IMR-90 (cell line): ENCODE results near the gene EEPD1. TPM values are rescaled to one million over a fixed set of nuclear protein-coding genes. Genes with fewer than 3 reads are reported as not detected.

Experiments used
- ATAC-seq: fragments of 200-7000 bp; cut with Tn5 transposase; 2 replicates; pipeline ENCODE4 v1.9.1; 2020; ENCODE audit warnings: low read depth, mild to moderate bottlenecking, moderate library complexity
- BruUV-seq: library from RNA; stranded (reverse); fragments of 400-500 nt; replicated peaks from 2 replicates; lab custom pipeline; 2021; lab: Mats Ljungman, UMichigan
- CTCF ChIA-PET: fragments of 300-600 bp; formaldehyde crosslinking; extraction: SDS; loops from one replicate; lab custom pipeline; 2021; ENCODE audit warnings: antibody characterized with exemption; lab: Yijun Ruan, JAX
- POLR2A ChIA-PET: fragments of 300-600 bp; sonication (Branson Sonifier 250); formaldehyde crosslinking; loops from one replicate; lab custom pipeline; 2022; ENCODE audit warnings: antibody characterized with exemption; ENCODE audit not compliant: unreplicated experiment; lab: Charles Lee
- DNase-seq: peaks from one replicate; pipeline ENCODE4 v3.0.0; 2013
- H2AFZ ChIP-seq: replicated peaks from 2 replicates; pipeline ENCODE3; 2013; ENCODE audit warnings: low read length, mild to moderate bottlenecking; ENCODE audit not compliant: poor library complexity
- H2AK5ac ChIP-seq: 2 replicates; pipeline ENCODE4 v1.6.1; 2013; ENCODE audit warnings: low read depth, low read length, inconsistent platforms
- H2AK9ac ChIP-seq: replicated peaks from 2 replicates; pipeline ENCODE3; 2013; ENCODE audit warnings: mild to moderate bottlenecking, low read depth, low read length, moderate library complexity; ENCODE audit not compliant: poor library complexity
- H2BK120ac ChIP-seq: 2 replicates; pipeline ENCODE4 v1.6.1; 2013; ENCODE audit warnings: low read depth, low read length, inconsistent platforms
- H2BK15ac ChIP-seq: 3 replicates; pipeline ENCODE4 v1.6.1; 2013; ENCODE audit warnings: low read depth, low read length, inconsistent platforms
- H2BK20ac ChIP-seq: 2 replicates; pipeline ENCODE4 v1.6.1; 2013; ENCODE audit warnings: low read depth, mild to moderate bottlenecking, inconsistent platforms, low read length, moderate library complexity
- H2BK5ac ChIP-seq: 2 replicates; pipeline ENCODE4 v1.6.1; 2013; ENCODE audit warnings: mild to moderate bottlenecking, low read depth, low read length, inconsistent platforms; ENCODE audit not compliant: poor library complexity, severe bottlenecking
- H3K14ac ChIP-seq: replicated peaks from 2 replicates; pipeline ENCODE4 v1.6.1; 2013; ENCODE audit warnings: low read depth, low read length, inconsistent platforms
- H3K18ac ChIP-seq: 2 replicates; pipeline ENCODE4 v1.6.1; 2013; ENCODE audit warnings: low read depth, low read length, control low read depth
- H3K23ac ChIP-seq: 2 replicates; pipeline ENCODE4 v1.6.1; 2013; ENCODE audit warnings: low read depth, low read length, inconsistent platforms
- H3K27ac ChIP-seq: 2 replicates; pipeline ENCODE4 v1.5.1; 2013; ENCODE audit warnings: mild to moderate bottlenecking, control low read depth, low read length; ENCODE audit not compliant: insufficient read depth
- H3K27me3 ChIP-seq: 2 replicates; pipeline ENCODE4 v1.6.1; 2013; ENCODE audit warnings: low read length; ENCODE audit not compliant: control insufficient read depth, insufficient read depth
- H3K36me3 ChIP-seq: 2 replicates; pipeline ENCODE4 v1.6.1; 2013; ENCODE audit warnings: low read length, mixed read lengths; ENCODE audit not compliant: control insufficient read depth, insufficient read depth
- H3K4ac ChIP-seq: 2 replicates; pipeline ENCODE4 v1.6.1; 2013; ENCODE audit warnings: low read depth, low read length, inconsistent platforms
- H3K4me1 ChIP-seq: 2 replicates; pipeline ENCODE4 v1.6.1; 2013; ENCODE audit warnings: low read length, mixed read lengths; ENCODE audit not compliant: control insufficient read depth, insufficient read depth
- H3K4me2 ChIP-seq: 2 replicates; pipeline ENCODE4 v1.6.1; 2013; ENCODE audit warnings: low read depth, mild to moderate bottlenecking, control low read depth, low read length, moderate library complexity
- H3K4me3 ChIP-seq: 2 replicates; pipeline ENCODE4 v1.5.1; 2013; ENCODE audit warnings: low read depth, mild to moderate bottlenecking, control low read depth, low read length, moderate library complexity; ENCODE audit not compliant: insufficient read depth
- H3K56ac ChIP-seq: 2 replicates; pipeline ENCODE4 v1.6.1; 2013; ENCODE audit warnings: low read length, inconsistent platforms; ENCODE audit not compliant: insufficient read depth; ENCODE audit errors: extremely low read depth
- H3K79me1 ChIP-seq, 2 experiments: 2 replicates each; pipeline ENCODE4 v1.6.1; 2013; ENCODE audit warnings: low read length in 2 of 2, inconsistent platforms in 1 of 2, low read depth in 1 of 2
- H3K9ac ChIP-seq: 2 replicates; pipeline ENCODE4 v1.6.1; 2013; ENCODE audit warnings: low read depth, low read length, control low read depth
- H3K9me1 ChIP-seq: 2 replicates; pipeline ENCODE4 v1.6.1; 2013; ENCODE audit warnings: low read length, inconsistent platforms; ENCODE audit not compliant: insufficient read depth
- H3K9me3 ChIP-seq: 2 replicates; pipeline ENCODE4 v1.6.1; 2013; ENCODE audit warnings: low read length; ENCODE audit not compliant: control insufficient read depth, insufficient read depth
- H4K20me1 ChIP-seq: 2 replicates; pipeline ENCODE4 v1.6.1; 2013; ENCODE audit warnings: low read length, inconsistent platforms; ENCODE audit not compliant: insufficient read depth
- H4K5ac ChIP-seq: 2 replicates; pipeline ENCODE4 v1.6.1; 2013; ENCODE audit warnings: mild to moderate bottlenecking, low read depth, low read length, control low read depth
- H4K8ac ChIP-seq, 2 experiments: 2 replicates each; pipeline ENCODE4 v1.6.1; 2013; ENCODE audit warnings: low read depth in 2 of 2, low read length in 2 of 2, control low read depth in 1 of 2, inconsistent platforms in 1 of 2
- H4K91ac ChIP-seq: 2 replicates; pipeline ENCODE4 v1.6.1; 2013; ENCODE audit warnings: low read depth, low read length, inconsistent platforms; ENCODE audit not compliant: insufficient read depth
- BHLHE40 ChIP-seq: fragments of 150-350 bp; IDR thresholded peaks from 2 replicates; pipeline ENCODE4 v1.6.1; 2016; ENCODE audit warnings: mild to moderate bottlenecking, low read depth, low read length
- RAD21 ChIP-seq: IDR thresholded peaks from 2 replicates; pipeline ENCODE4 v1.6.1; 2012; ENCODE audit warnings: low read length, improper control_type of control experiment
- WGBS, 2 experiments: methylation state at CpG; one replicate each; pipeline versions ENCODE4 v1.1.5 to v1.1.7; 2013; ENCODE audit warnings: missing lambda C conversion rate in 2 of 2; ENCODE audit not compliant: insufficient read length in 1 of 2; ENCODE audit errors: extremely low coverage in 2 of 2; 5-methylcytosine and 5-hydroxymethylcytosine counted together
- dilution Hi-C: fragments of 300-500 bp; cut with HindIII; formaldehyde crosslinking; loops from one replicate; pipeline ENCODE4 v1.14.3; 2018; ENCODE audit warnings: low sequenced_read_pairs; ENCODE audit not compliant: unreplicated experiment
- in situ Hi-C: fragments of 300-500 bp; cut with MboI; formaldehyde crosslinking; loops from 3 replicates; pipeline ENCODE4 v1.14.3; 2019; ENCODE audit warnings: low sequenced_read_pairs, inconsistent platforms, mixed read lengths
- intact Hi-C: fragments of 100-400 bp; cut with micrococcal nuclease; formaldehyde crosslinking; loops from 2 replicates; pipeline ENCODE4 v1.10.0; 2022
- polyA plus RNA-seq, 3 experiments: library from polyadenylated mRNA; depleted of rRNA; stranded (reverse); fragments of >200 nt; gene quantifications; 2 replicates each; pipeline ENCODE4 v1.2.3, GENCODE V29; 2012; ENCODE audit warnings: low replicate concordance in 1 of 3
- total RNA-seq: library from RNA; depleted of rRNA; stranded (reverse); fragments of >200 nt; gene quantifications from 2 replicates; pipeline ENCODE4 v1.2.3, GENCODE V29; 2012
- TF ChIP-seq, protein P1 (sequence below): fragments of 150-350 bp; IDR thresholded peaks from 2 replicates; pipeline ENCODE4 v1.6.1; 2017; ENCODE audit warnings: mild to moderate bottlenecking, antibody characterized with exemption, low read length, low read depth
- TF ChIP-seq, protein P2 (sequence below): fragments of 150-350 bp; IDR thresholded peaks from 2 replicates; pipeline ENCODE4 v1.6.1; 2016; ENCODE audit warnings: low read depth, mild to moderate bottlenecking, low read length, moderate library complexity, borderline replicate concordance

Gene EEPD1
- total and polyA plus RNA-seq, 2 of the 4 experiments (the other 2 are of a cell fraction) = 7.3 to 15.2 TPM

DNA sequence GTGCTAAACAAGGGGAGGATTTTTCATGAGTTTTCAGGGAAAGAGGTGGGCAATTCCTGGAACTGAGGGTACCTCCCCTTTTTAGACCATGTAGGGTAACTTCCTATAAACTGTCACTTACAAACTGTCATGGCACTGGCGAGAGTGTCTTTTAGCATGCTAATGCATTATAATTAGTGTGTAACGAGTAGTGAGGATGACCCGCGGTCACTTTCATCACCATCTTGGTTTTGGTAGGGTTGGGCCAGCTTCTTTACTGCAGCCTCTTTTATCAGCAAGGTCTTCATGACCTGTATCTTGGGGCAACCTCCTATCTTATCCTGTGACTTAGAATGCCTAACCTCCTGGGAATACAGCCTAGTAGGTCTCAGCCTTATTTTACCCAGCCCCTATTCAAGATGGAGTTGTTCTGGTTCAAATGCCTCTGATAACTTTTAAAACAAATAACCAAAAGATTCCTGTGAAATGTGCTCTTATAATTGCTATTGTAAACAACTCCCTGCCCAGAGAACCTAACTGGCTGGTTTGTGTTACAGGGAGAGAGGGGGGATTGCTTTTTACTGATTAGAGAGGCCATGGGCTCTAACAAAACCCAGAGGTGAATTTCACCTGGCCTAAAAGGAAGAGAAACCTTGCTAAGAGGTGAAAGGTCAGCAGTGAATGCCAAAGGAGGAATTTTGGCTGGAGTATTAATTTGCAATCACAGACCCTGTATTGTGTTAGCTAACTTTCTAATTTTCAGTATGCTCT lies 64.3 kb downstream of the EEPD1 start (continued):
- TF ChIP-seq, protein P1, sequence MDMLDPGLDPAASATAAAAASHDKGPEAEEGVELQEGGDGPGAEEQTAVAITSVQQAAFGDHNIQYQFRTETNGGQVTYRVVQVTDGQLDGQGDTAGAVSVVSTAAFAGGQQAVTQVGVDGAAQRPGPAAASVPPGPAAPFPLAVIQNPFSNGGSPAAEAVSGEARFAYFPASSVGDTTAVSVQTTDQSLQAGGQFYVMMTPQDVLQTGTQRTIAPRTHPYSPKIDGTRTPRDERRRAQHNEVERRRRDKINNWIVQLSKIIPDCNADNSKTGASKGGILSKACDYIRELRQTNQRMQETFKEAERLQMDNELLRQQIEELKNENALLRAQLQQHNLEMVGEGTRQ = no peak

DNA sequence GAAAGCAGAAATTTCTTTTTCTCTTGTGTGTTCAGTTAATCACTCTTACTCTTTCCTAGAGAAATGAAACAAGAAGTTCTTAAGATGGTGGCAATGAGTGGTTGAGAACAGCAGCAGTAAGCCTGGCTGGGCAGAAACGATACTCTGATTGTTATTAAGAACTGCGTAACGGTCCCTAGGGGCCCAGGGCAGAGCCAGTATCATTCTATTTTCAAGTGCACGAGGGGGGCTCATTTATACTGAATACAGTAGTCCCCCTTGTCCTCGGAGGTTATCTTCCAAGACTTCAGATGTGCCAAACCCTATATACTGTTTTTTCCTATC lies 64.9 kb downstream of the EEPD1 start:
- Histone ChIP-seq H3K4me1 (peaks cover 19% of the 10 kb centered on the region), H3K9ac (no peak overlapping the region), H4K8ac (no peak overlapping the region), H2AK9ac (no peak overlapping the region), H3K56ac (no peak overlapping the region), H2BK5ac (no peak overlapping the region), H4K91ac (no peak overlapping the region; the same call in 1 of the 2 replicates), H4K5ac (0 out of 2 replicates have a peak overlapping the region, but pooled peaks have one; percentile 51), H3K4ac (no peak overlapping the region), H3K27ac (no peak overlapping the region), H3K18ac (no peak overlapping the region), H3K23ac (no peak overlapping the region), H3K9me1 (peaks cover 8% of the 10 kb centered on the region), H2AFZ (no peak overlapping the region), H3K9me3 (no peaks in the 10 kb centered on the region), H4K20me1 (no peaks in the 10 kb centered on the region), H2BK20ac (no peak overlapping the region), H3K79me1 (peaks cover 10 to 39% of the 10 kb centered on the region in 2 experiments; a peak in 3 of 4 replicates), H2AK5ac (no peak overlapping the region), H3K4me3 (no peak overlapping the region), H3K4me2 (no peak overlapping the region), H2BK15ac (no peak overlapping the region), H3K14ac (no peak overlapping the region), H3K27me3 (no peaks in the 10 kb centered on the region), H3K36me3 (no peaks in the 10 kb centered on the region), H2BK120ac (no peak overlapping the region)
- intact Hi-C loops = no loop called here
- TF ChIP-seq BHLHE40 (no peak), RAD21 (no peak)
- TF ChIP-seq, protein P2, sequence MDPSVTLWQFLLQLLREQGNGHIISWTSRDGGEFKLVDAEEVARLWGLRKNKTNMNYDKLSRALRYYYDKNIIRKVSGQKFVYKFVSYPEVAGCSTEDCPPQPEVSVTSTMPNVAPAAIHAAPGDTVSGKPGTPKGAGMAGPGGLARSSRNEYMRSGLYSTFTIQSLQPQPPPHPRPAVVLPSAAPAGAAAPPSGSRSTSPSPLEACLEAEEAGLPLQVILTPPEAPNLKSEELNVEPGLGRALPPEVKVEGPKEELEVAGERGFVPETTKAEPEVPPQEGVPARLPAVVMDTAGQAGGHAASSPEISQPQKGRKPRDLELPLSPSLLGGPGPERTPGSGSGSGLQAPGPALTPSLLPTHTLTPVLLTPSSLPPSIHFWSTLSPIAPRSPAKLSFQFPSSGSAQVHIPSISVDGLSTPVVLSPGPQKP = no peak
- ChIA-PET CTCF (no interaction called here), POLR2A (no interaction called here)
- WGBS, 2 experiments = no CpG with 5 or more reads among the region's 5 CpGs
- DNase-seq (no peak), ATAC-seq (no peak)
- BruUV-seq = no TSS peak
- dilution Hi-C loops = no loop called here
- in situ Hi-C loops = no loop called here
